Lung (tissue), 12 donors: ENCODE data around the gene STK38. TPM values are rescaled to one million over a fixed set of nuclear protein-coding genes. Genes with fewer than 3 reads are reported as not detected.

Experiments used
- ATAC-seq: fragments of 200-7000 bp; cut with Tn5 transposase; one replicate; pipeline ENCODE4 v1.9.1; 2020; ENCODE audit warnings: moderate number of reproducible peaks; ENCODE audit not compliant: insufficient read depth, low FRiP score
- DNase-seq, 3 donors: peaks; one replicate each; pipeline ENCODE4 v3.0.0-alpha.2; 2013 to 2017
- H3K27ac ChIP-seq, 2 donors: one replicate each; pipeline ENCODE4 v1.5.1; 2013; ENCODE audit warnings: mild to moderate bottlenecking in 2 of 2, moderate library complexity in 2 of 2, control low read depth in 1 of 2, inconsistent platforms in 1 of 2, low read depth in 1 of 2, low read length in 1 of 2
- H3K27me3 ChIP-seq, 3 donors: one replicate each; pipeline ENCODE4 v1.5.1; 2013; ENCODE audit warnings: low read length in 2 of 3; ENCODE audit not compliant: control insufficient read depth in 3 of 3, insufficient read depth in 3 of 3
- H3K36me3 ChIP-seq, 4 donors: one replicate each; pipeline ENCODE4 v1.5.1; 2013; ENCODE audit warnings: low read length in 4 of 4, mild to moderate bottlenecking in 1 of 4, moderate library complexity in 1 of 4; ENCODE audit not compliant: control insufficient read depth in 4 of 4, insufficient read depth in 4 of 4
- H3K4me1 ChIP-seq, 5 donors: one replicate each; pipeline ENCODE4 v1.5.1; 2013; ENCODE audit warnings: low read length in 5 of 5, mild to moderate bottlenecking in 2 of 5, moderate library complexity in 1 of 5; ENCODE audit not compliant: control insufficient read depth in 5 of 5, insufficient read depth in 5 of 5
- H3K4me3 ChIP-seq: one replicate; pipeline ENCODE4 v1.5.1; 2013; ENCODE audit warnings: mild to moderate bottlenecking, control low read depth, moderate library complexity
- H3K9ac ChIP-seq, 2 donors: one replicate each; pipeline ENCODE4 v1.5.1; 2013; ENCODE audit warnings: low read length in 2 of 2, control low read depth in 1 of 2; ENCODE audit not compliant: insufficient read depth in 1 of 2
- H3K9me3 ChIP-seq, 4 donors: one replicate each; pipeline ENCODE4 v1.5.1; 2013; ENCODE audit warnings: low read length in 3 of 4, mild to moderate bottlenecking in 1 of 4, moderate library complexity in 1 of 4; ENCODE audit not compliant: control insufficient read depth in 4 of 4, insufficient read depth in 3 of 4
- CTCF ChIP-seq: IDR thresholded peaks from 2 replicates; pipeline ENCODE4 v1.5.1; 2012; ENCODE audit warnings: mild to moderate bottlenecking; ENCODE audit errors: control extremely low read depth, extremely low read depth
- WGBS, 2 donors: extraction: QIAGEN DNeasy Blood & Tissue Kit; methylation state at CpG; one replicate each; pipeline ENCODE4 v1.1.7; 2013; 5-methylcytosine and 5-hydroxymethylcytosine counted together
- polyA plus RNA-seq, 2 donors: library from polyadenylated mRNA; stranded (reverse); fragments of 200-250 nt; gene quantifications; one replicate each; pipeline ENCODE4 v1.2.1, GENCODE V29; 2013
- total RNA-seq, 2 donors: library from RNA; depleted of rRNA in 1 of 2; stranded (reverse); fragments of >200 nt in 1 of 2; gene quantifications; one replicate each; pipeline ENCODE4 v1.2.1, GENCODE V29; 2014 to 2021
- donor health status: control.
- donor health status: control.
- donor health status: Bipolar disorder and iron deficiency.
- donor health status: healthy.
- donor health status: DM: yes; HTN: yes; CAD: no.

The STK38 gene
- total and polyA plus RNA-seq, 4 donors = 16.7 to 36.1 (median 22.8) TPM

- TF ChIP-seq CTCF = no peak
- Histone ChIP-seq H3K27ac (no peak overlapping the region), H3K9ac (no peak overlapping the region), H3K4me3 (no peak overlapping the region), H3K36me3 (peaks cover 15 to 43% (median 20%) of the 10 kb centered on the region in 4 donors), H3K4me1 (no peaks in the 10 kb centered on the region), H3K27me3 (no peaks in the 10 kb centered on the region), H3K9me3 (no peaks in the 10 kb centered on the region)
- ATAC-seq (no peak), DNase-seq (no peak)
Observed at GRCh38 chr6:36519352-36519751, 27.9 kb downstream of the STK38 start.

- WGBS, 2 donors = 78 to 79% methylated on average over 2 of the region's 2 CpGs
- no peak for TF ChIP-seq CTCF
- H3K27ac ChIP-seq = no peak overlapping the region
- DNase-seq (no peak), ATAC-seq (no peak)
- peaks cover 11 to 34% (median 20%) of the 10 kb centered on the region in 4 donors for H3K36me3 ChIP-seq
- no peak overlapping the region for H3K9ac ChIP-seq
- no peaks in the 10 kb centered on the region for H3K4me1 ChIP-seq
- H3K27me3 ChIP-seq = no peaks in the 10 kb centered on the region
- no peak overlapping the region for H3K4me3 ChIP-seq
- H3K9me3 ChIP-seq = no peaks in the 10 kb centered on the region
Observed at GRCh38 chr6:36517408-36517807, 29.9 kb downstream of the STK38 start.

GRCh38 chr6:36516988-36517387, 30.3 kb downstream of the STK38 start:
- no peak for ATAC-seq
- no peaks in the 10 kb centered on the region for H3K27me3 ChIP-seq
- H3K9me3 ChIP-seq = no peaks in the 10 kb centered on the region
- peaks cover 8 to 33% (median 20%) of the 10 kb centered on the region in 4 donors for H3K36me3 ChIP-seq
- no peak overlapping the region for H3K4me3 ChIP-seq
- H3K9ac ChIP-seq = no peak overlapping the region
- H3K4me1 ChIP-seq = no peaks in the 10 kb centered on the region
- no peak overlapping the region for H3K27ac ChIP-seq
- DNase-seq = no peak
- TF ChIP-seq CTCF = no peak

GRCh38 chr6:36516559-36516958, 30.7 kb downstream of the STK38 start:
- H3K36me3 ChIP-seq = peaks cover 8 to 34% (median 20%) of the 10 kb centered on the region in 4 donors

More at GRCh38 chr6:36516559-36516958, 30.7 kb downstream of the STK38 start:
- no peaks in the 10 kb centered on the region for H3K9me3 ChIP-seq
- H3K27me3 ChIP-seq = no peaks in the 10 kb centered on the region
- H3K27ac ChIP-seq = no peak overlapping the region
- H3K4me3 ChIP-seq = no peak overlapping the region
- 93 to 96% methylated on average over 4 of the region's 4 CpGs for WGBS, 2 donors
- no peak for TF ChIP-seq CTCF
- no peak for DNase-seq
- ATAC-seq = no peak
- H3K4me1 ChIP-seq = no peaks in the 10 kb centered on the region
- H3K9ac ChIP-seq = no peak overlapping the region
